Left lung (tissue), 10 donors: ENCODE results near the gene APOD. TPM values are rescaled to one million over a fixed set of nuclear protein-coding genes. Genes with fewer than 3 reads are reported as not detected.

Experiments used
- ATAC-seq: fragments of 200-7000 bp; cut with Tn5 transposase; one replicate; pipeline ENCODE4 v1.9.1; 2020; ENCODE audit warnings: moderate library complexity
- DNase-seq, 4 donors: peaks; one replicate each; pipeline ENCODE4 v3.0.0-alpha.2; 2013 to 2020
- H3K27ac ChIP-seq, 2 donors: fragments of 200-600 bp; sonication (generic) in 1 of 2; one replicate each; pipeline versions ENCODE4 v1.5.0 to v1.8.0; 2020 to 2021
- H3K27me3 ChIP-seq, 2 donors: fragments of 200-600 bp; sonication (generic) in 1 of 2; one replicate each; pipeline versions ENCODE4 v1.5.0 to v1.8.0; 2020 to 2021
- H3K36me3 ChIP-seq, 2 donors: fragments of 200-600 bp; sonication (generic) in 1 of 2; one replicate each; pipeline versions ENCODE4 v1.5.0 to v1.8.0; 2020 to 2021
- H3K4me1 ChIP-seq, 2 donors: fragments of 200-600 bp; one replicate each; pipeline ENCODE4 v1.8.0; 2021
- H3K4me3 ChIP-seq, 2 donors: fragments of 200-600 bp; sonication (generic) in 1 of 2; one replicate each; pipeline versions ENCODE4 v1.5.0 to v1.8.0; 2020 to 2021; ENCODE audit warnings: mild to moderate bottlenecking in 1 of 2
- H3K9me3 ChIP-seq, 2 donors: fragments of 200-600 bp; sonication (generic) in 1 of 2; one replicate each; pipeline versions ENCODE4 v1.5.0 to v1.8.0; 2020 to 2021
- intact Hi-C, 2 donors: fragments of 100-400 bp; cut with DNase I; formaldehyde crosslinking; loops; one replicate each; pipeline versions ENCODE4 v1.11.2 to v1.14.2; 2022
- polyA plus RNA-seq, 6 donors: library from polyadenylated mRNA; unstranded; fragments of 120-200 nt; gene quantifications; one replicate each; pipeline ENCODE4 v1.2.1, GENCODE V29; 2013; ENCODE audit not compliant: insufficient read length in 6 of 6
- total RNA-seq, 2 donors: library from RNA; stranded (reverse); fragmentation: NEBNext Ultra II Directional; extraction: Animal tissue kit (Norgen Biotek cat#: 25700); gene quantifications; one replicate each; pipeline ENCODE4 v1.2.1, GENCODE V29; 2021
- TF ChIP-seq, protein P1 (sequence below), 2 donors: fragments of 200-600 bp; sonication (generic) in 1 of 2; IDR thresholded peaks; one replicate each; pipeline versions ENCODE4 v1.5.0 to v1.8.0; 2021; ENCODE audit warnings: antibody characterized with exemption in 2 of 2
- donor health status: DM: no; HTN: yes; CAD: no.
- donor health status: DM: no; HTN: no; CAD: no.

The APOD gene
- total and polyA plus RNA-seq, 8 donors, result 3.5 to 25.5 (median 5.0) TPM

DNA sequence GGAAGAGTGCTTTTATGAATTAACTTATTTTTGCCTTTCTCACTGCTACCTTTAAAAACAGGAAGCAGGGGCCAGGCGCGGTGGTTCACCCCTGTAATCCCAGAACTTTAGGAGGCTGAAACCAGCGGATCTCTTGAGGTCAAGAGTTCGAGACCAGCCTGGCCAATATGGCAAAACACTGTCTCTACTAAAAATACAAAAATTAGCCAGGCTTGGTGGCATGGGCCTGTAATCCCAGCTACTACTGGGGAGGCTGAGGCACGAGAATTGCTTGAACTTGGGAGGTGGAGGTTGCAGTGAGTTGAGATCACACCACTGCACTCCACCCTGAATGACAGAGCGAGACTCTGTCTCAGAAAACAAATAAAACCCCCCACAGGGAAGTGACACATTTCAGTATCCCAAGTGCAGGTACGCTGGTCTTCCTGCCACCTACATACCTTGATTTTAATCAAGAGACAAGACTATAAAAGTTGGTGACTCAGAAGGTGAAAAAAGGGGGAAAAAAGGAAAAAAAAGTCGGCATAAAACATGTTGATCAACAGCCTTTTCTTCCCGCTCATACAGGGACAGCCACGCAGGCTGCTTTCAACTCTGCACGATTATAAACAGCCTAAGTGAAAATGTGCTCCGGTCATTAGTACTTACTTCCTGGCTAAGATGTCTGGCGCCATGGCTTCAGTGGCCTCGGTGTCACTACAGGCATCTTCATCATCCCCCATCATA, 59.4 kb downstream of the APOD start:
- peaks cover 0 to 51% of the 10 kb centered on the region in 2 donors for H3K36me3 ChIP-seq
- no peak overlapping the region for H3K4me3 ChIP-seq
- ATAC-seq, result no peak
- no peaks in the 10 kb centered on the region for H3K9me3 ChIP-seq
- intact Hi-C loops, result loop anchor here in 1 of 2 donors (10.0 kb wide), 1 partner anchor 250 kb away; the partner anchor contains the start of gene XXYLT1
- no peak for DNase-seq
- H3K27ac ChIP-seq, result peak overlapping the region in 1 of 2 donors; percentile 24
- TF ChIP-seq, protein P1, sequence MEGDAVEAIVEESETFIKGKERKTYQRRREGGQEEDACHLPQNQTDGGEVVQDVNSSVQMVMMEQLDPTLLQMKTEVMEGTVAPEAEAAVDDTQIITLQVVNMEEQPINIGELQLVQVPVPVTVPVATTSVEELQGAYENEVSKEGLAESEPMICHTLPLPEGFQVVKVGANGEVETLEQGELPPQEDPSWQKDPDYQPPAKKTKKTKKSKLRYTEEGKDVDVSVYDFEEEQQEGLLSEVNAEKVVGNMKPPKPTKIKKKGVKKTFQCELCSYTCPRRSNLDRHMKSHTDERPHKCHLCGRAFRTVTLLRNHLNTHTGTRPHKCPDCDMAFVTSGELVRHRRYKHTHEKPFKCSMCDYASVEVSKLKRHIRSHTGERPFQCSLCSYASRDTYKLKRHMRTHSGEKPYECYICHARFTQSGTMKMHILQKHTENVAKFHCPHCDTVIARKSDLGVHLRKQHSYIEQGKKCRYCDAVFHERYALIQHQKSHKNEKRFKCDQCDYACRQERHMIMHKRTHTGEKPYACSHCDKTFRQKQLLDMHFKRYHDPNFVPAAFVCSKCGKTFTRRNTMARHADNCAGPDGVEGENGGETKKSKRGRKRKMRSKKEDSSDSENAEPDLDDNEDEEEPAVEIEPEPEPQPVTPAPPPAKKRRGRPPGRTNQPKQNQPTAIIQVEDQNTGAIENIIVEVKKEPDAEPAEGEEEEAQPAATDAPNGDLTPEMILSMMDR (IDR thresholded peaks at IDR 0.05), result no peak
- H3K27me3 ChIP-seq, result no peaks in the 10 kb centered on the region
- no peaks in the 10 kb centered on the region for H3K4me1 ChIP-seq

DNA sequence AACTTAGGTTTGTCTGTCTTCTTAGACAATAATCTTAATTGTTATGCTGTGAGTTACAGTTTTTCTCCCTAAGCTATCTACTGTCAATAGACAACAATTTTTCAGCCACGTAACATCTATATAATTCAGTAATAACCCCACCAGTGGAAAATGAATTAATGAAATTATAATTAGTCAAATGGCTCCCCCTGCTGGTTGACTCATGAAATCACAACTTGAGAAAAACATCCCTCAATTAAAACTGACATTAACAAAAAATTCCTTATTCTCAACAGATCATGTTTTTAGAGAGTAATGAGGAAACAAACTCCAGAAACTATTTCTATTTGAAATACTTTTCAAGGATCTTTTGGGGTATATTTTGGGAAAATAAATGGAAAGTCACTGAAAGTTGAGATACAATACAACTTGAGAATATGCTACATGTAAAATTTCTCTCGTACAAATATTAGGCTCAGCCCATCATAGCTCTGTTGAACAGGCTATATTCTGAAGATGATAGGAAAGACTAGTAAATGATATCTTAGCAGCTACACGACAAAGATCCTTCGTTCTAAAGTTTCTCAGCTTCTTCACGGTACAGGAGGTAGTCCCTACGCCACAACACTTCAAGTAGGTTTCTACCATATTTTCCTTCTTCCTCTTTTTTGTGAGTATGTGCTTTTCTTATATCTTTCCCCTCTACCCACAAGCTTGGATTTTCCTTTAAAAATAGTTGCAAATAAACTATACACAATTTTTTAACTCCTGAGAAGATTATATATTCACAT, 61.3 kb downstream of the APOD start:
- DNase-seq (peak in 1 of 4 donors; percentile 28), ATAC-seq (peak; percentile 54)
- Histone ChIP-seq H3K36me3 (peaks cover 0 to 62% of the 10 kb centered on the region in 2 donors), H3K27ac (no peak overlapping the region), H3K4me1 (no peaks in the 10 kb centered on the region), H3K9me3 (no peaks in the 10 kb centered on the region), H3K4me3 (no peak overlapping the region), H3K27me3 (no peaks in the 10 kb centered on the region)
- TF ChIP-seq, protein P1 (IDR thresholded peaks at IDR 0.05), result peak; percentile 75 to 77
- intact Hi-C loops, result loop anchor here in 1 of 2 donors (10.0 kb wide), 1 partner anchor 248 kb away; the partner anchor contains the start of gene XXYLT1

Other genes with a start within 250 kb of the APOD start
- 10 to 100 TPM; 44.7 to 78.7 TPM for gene ACAP2, start 140.9 kb downstream of the APOD start, total RNA-seq
- gene ACAP2, start 140.9 kb downstream of the APOD start, polyA plus RNA-seq, result 10 to 100 TPM; 47.6 to 55.3 (median 51.2) TPM
- 10 to 100 TPM; 39.0 to 44.9 TPM for gene PPP1R2, start 40.6 kb downstream of the APOD start, total RNA-seq
- gene PPP1R2, start 40.6 kb downstream of the APOD start, polyA plus RNA-seq, result 10 to 100 TPM; 51.3 to 65.7 (median 58.1) TPM
- 10 to 100 TPM in 1 of 2 donors, 1 to 10 TPM in 1; 7.7 to 20.3 TPM for gene MUC20, start 137.0 kb upstream of the APOD start, total RNA-seq
- 10 to 100 TPM in 5 of 6 donors, 1 to 10 TPM in 1; 8.9 to 22.2 (median 14.0) TPM for gene MUC20, start 137.0 kb upstream of the APOD start, polyA plus RNA-seq
- gene MUC4, start 228.0 kb upstream of the APOD start, total RNA-seq, result 10 to 100 TPM in 1 of 2 donors, 1 to 10 TPM in 1; 2.9 to 12.8 TPM
- gene MUC4, start 228.0 kb upstream of the APOD start, polyA plus RNA-seq, result 1 to 10 TPM in 3 of 6 donors, under 1 TPM in 3; 0.35 to 2.0 (median 1.1) TPM